Choroid plexus epithelial cell (primary cell): Measurements from ENCODE around the gene MINK1.

Experiments used
- DNase-seq: peaks from one replicate; pipeline ENCODE4 v3.0.0-alpha.2; 2010; ENCODE audit warnings: low read depth
- H3K4me3 ChIP-seq: 2 replicates; pipeline ENCODE4 v1.5.1; 2011; ENCODE audit warnings: low read depth, mild to moderate bottlenecking, control low read depth, low read length, moderate library complexity
- CTCF ChIP-seq: conservative IDR thresholded peaks from 2 replicates; pipeline ENCODE4 v1.5.1; 2011; ENCODE audit warnings: low read depth, mild to moderate bottlenecking, control low read depth, inconsistent platforms, low read length, moderate library complexity

Gene MINK1

GRCh38 chr17:4833941-4834680 is 971 bp downstream of the MINK1 start:
- TF ChIP-seq CTCF, result no peak
- peak; percentile 75 for DNase-seq
- H3K4me3 ChIP-seq, result peak overlapping the region; percentile 91

DNA sequence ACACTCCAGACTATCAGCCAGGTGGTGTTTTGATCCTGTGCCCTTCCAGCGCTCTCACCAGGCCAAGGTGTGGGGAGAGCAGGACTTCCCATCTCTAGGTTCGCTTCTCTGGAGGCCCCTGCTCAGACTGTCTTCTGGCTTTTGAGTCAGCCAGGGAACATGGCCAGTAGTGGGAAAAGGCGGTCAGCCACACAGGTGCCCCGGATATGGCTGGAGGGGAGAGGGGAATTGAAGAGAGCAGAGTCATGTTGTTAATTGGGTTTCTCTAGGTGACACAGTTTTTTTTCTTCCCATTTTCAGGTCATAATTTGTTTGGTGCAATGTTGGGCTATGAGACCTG is 1.5 kb downstream of the MINK1 start:
- TF ChIP-seq CTCF, result no peak
- H3K4me3 ChIP-seq, result peak overlapping the region; percentile 91
- DNase-seq, result no peak

DNA sequence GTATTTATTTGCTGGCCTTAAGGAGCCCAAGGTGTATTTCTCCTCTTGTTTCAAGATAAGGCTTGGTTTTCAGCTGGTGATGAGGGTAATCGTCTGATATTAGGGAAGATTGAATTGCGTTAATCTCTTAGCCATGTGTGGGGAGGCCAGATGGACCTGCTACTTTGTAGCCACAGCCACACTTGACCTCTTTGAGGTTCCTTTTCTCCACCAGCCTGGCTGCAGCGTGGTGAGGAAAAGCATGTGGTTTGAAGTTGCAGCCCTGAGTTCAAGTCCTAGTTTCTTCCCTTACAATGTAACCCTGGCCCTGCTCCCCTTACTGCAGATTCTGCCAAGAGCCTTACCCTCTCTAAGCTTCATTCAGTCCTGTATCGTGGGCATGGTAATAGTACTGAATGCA is 3.1 kb downstream of the MINK1 start:
- H3K4me3 ChIP-seq, result no peak overlapping the region
- TF ChIP-seq CTCF, result no peak
- DNase-seq, result no peak

GRCh38 chr17:4837471-4838308 is 4.5 kb downstream of the MINK1 start:
- no peak for DNase-seq
- no peak overlapping the region for H3K4me3 ChIP-seq
- no peak for TF ChIP-seq CTCF

DNA sequence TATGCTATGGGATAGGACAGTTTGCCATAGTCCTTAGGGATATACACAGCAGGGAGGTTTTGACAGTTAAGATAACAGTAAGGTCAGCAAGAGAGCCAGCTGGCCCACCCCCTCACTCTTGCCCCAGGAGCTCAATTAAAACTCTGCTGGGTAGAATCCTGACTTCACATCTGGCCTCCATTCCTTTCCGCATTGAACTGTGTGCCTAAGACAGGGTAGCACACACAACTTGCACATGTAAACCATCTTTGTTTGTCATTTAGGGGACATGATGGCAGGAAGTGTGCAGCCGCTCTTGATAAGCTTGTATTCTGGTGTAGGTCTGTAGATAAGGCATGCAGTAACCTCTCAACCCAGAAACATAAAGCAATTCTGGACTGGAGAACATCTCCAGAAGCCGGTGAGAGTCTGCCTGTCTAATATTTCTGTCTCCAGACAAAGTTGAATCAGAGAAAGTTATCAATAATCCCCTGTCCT is 5.2 kb downstream of the MINK1 start:
- no peak for DNase-seq
- TF ChIP-seq CTCF, result no peak
- no peak overlapping the region for H3K4me3 ChIP-seq

- no peak overlapping the region for H3K4me3 ChIP-seq
- DNase-seq, result no peak
- TF ChIP-seq CTCF, result no peak
Observed at GRCh38 chr17:4839221-4839620, 6.1 kb downstream of the MINK1 start.
